Stimulated activated CD8-positive, alpha-beta memory T cell treated with anti-CD3 and anti-CD28 coated beads, Interleukin-4, amount 100 ng/mL, for 4 hours (primary cell): ENCODE measurements around the gene RNF151.
"Not testable (repeated sequence)": the region's sequence is repeated elsewhere in the genome, so short reads cannot be mapped to it uniquely, and the experiment has no call there.

Experiments
- DNase-seq, 2 donors: peaks; one replicate each; pipeline ENCODE4 v3.0.0-alpha.2; 2020; ENCODE audit warnings: low read depth in 2 of 2, low spot score in 1 of 2

Gene RNF151

DNA sequence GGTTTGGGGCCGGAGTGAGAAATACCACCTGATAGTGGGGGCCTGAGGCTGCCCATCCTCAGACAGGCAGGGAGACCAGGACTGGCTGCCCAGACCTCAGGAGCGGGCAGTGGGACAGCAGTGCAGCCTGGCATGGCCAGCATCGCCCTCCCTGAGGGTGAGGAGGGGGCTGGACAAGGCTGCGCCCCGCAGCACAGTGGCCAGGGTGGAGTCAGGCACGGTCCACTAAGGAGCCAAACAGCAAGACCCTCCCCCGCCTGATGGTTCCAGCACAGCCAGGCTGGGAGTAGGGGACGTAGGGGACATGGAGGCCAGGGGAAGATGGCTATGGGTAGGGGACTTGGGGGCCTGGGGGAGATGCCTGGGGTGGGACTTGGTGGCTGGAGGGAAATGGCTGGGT, 39.7 kb downstream of the RNF151 start:
- DNase-seq: no peak

DNA sequence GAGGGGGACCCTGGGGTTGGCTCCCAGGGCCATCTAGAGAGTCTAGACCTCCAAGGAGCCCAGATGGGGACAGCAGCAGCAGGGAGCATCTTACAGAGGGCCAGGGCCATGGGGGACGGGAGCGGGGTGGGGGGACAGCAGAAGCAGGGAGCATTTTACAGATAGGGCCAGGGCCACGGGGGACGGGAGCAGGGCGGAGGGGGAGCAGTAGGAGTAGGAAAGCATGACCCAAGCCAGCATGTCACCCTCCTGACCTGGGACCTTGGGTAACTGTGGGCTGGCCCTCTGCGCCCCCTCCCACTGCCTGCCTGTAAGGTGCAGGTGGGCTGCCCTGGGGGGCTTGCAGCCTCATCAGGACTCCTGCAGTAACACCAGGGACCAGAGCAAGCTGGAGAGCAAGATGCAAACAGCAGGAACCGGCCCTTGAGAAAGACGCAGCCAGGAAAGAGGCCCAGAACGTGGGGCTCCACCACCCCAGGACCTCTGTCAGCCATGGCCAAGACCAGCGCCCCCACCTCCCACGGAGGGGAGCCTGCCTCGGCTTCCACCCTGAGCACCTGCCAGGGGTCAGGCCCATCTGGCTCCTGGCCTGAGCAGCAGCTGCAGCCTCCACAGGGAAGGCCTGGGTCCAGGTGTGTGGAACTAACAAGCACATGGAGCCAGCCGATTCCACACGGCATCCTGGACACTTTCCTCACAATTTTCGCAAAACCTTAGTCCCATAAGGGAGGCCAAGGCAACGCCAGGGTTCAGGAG, 40.6 kb downstream of the RNF151 start:
- DNase-seq: no peak

- no peak for DNase-seq
These were observed 41.4 kb downstream of the RNF151 start for GRCh38 chr16:2008009-2008526.

GRCh38 chr16:2008631-2009163, 42.0 kb downstream of the RNF151 start:
- DNase-seq: no peak

GRCh38 chr16:2009164-2009711, 42.6 kb downstream of the RNF151 start:
- DNase-seq: no peak

- peak; percentile 47 to 58 for DNase-seq
These were observed 43.3 kb downstream of the RNF151 start, which contains the start of gene ZNF598 for GRCh38 chr16:2009791-2010510. TSS of gene ZNF598 (minus strand) at chr16:2009821.

- not testable (repeated sequence) for DNase-seq
These were observed 45.1 kb downstream of the RNF151 start for GRCh38 chr16:2011726-2012125.

DNA sequence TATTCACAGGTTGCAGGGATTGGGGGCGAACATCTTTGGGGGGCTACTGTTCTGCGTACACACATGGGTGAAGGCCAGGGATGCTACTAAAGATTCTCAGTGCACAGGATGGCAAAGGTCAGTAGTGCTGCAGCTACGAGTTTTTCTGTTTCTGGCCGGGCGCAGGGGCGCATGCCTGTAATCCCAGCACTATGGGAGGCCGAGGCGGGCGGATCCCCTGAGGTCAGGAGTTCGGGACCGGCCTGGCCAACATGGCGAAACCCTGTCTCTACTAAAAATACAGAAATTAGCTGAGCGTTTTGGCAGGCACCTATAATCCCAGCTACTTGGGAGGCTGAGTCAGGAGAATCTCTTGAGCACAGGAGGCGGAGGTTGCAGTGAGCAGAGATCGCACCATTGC, 46.9 kb downstream of the RNF151 start:
- no peak for DNase-seq

- DNase-seq: no peak
These were observed 48.7 kb downstream of the RNF151 start for GRCh38 chr16:2015117-2015946.

DNA sequence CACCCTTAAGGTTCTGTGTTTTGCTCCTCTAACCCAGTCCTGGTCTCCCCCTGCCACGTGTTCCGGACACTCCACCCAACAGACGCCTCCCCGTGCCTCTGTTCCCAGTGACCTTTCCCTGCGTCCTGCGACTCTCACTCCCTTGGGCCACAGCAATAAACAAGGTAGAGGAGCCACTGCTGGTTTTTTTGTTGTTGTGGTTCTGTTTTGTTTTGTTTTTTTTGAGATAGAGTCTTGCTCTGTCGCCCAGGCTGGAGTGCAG, 49.2 kb downstream of the RNF151 start:
- DNase-seq: no peak

GRCh38 chr16:2016407-2016922, 49.8 kb downstream of the RNF151 start:
- DNase-seq: no peak
